Cardiac muscle cell (in vitro differentiated cells and primary cell): Measurements from ENCODE around the gene NEGR1. TPM values are rescaled to one million over a fixed set of nuclear protein-coding genes. Genes with fewer than 3 reads are reported as not detected.

Experiments used
- DNase-seq, 2 donors: peaks; one replicate each; pipeline versions ENCODE4 v3.0.0 to v3.0.0-alpha.2; 2010 to 2017; ENCODE audit warnings: low read depth in 1 of 2, low spot score in 1 of 2
- H3K27ac ChIP-seq: fragments of 200-600 bp; sonication (generic); 2 replicates; pipeline ENCODE4 v1.5.1; 2016
- H3K27me3 ChIP-seq: fragments of 200-600 bp; sonication (generic); 2 replicates; pipeline ENCODE4 v1.6.0; 2016; ENCODE audit warnings: control low read depth
- H3K36me3 ChIP-seq: fragments of 200-600 bp; sonication (generic); 2 replicates; pipeline ENCODE4 v1.5.1; 2016; ENCODE audit warnings: control low read depth
- H3K4me1 ChIP-seq: fragments of 200-600 bp; sonication (generic); 2 replicates; pipeline ENCODE4 v1.8.1; 2017; ENCODE audit warnings: low read depth, mild to moderate bottlenecking, mixed run types
- H3K4me3 ChIP-seq: fragments of 200-600 bp; sonication (generic); 2 replicates; pipeline ENCODE4 v1.5.1; 2016; ENCODE audit warnings: mild to moderate bottlenecking
- H3K9me3 ChIP-seq: fragments of 200-600 bp; sonication (generic); 2 replicates; pipeline ENCODE4 v1.5.1; 2017; ENCODE audit warnings: low read depth, mild to moderate bottlenecking, control low read depth
- polyA plus RNA-seq: library from polyadenylated mRNA; unstranded; fragments of >200 nt; fragmentation: Nextera tagmentation; extraction: Ambion mirVana; gene quantifications from 2 replicates; pipeline ENCODE4 v1.2.1, GENCODE V29; 2016
- total RNA-seq: library from RNA; depleted of rRNA; stranded (reverse); fragments of >200 nt; gene quantifications from 2 replicates; pipeline ENCODE4 v1.2.3, GENCODE V29; 2016
- TF ChIP-seq, protein P1 (sequence below): IDR thresholded peaks from 2 replicates; pipeline ENCODE4 v1.5.1; 2012; ENCODE audit warnings: low read depth, mild to moderate bottlenecking, low read length

NEGR1 gene
- total and polyA plus RNA-seq, 2 experiments from 2014 or later = 0.06 to 0.20 TPM

DNA sequence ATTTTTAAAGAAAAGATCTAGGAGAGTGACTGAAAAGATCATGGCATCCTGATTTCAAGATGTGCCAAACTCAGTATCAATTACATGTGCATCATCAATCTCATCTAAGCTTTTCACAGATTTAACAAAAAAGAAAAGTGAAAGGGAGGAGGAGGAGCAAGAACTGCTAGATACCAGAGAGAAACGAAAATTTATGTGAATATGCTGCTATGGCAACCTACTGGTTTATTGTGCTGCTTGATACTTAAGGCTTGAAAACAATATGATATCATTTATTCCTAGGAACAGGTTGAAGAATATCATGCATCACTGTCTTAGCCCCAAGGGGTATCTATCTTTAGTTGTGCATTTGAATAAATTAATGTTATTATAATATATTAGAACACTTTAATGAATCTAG, 683.0 kb downstream of the NEGR1 start:
- DNase-seq = no peak
- TF ChIP-seq, protein P1, sequence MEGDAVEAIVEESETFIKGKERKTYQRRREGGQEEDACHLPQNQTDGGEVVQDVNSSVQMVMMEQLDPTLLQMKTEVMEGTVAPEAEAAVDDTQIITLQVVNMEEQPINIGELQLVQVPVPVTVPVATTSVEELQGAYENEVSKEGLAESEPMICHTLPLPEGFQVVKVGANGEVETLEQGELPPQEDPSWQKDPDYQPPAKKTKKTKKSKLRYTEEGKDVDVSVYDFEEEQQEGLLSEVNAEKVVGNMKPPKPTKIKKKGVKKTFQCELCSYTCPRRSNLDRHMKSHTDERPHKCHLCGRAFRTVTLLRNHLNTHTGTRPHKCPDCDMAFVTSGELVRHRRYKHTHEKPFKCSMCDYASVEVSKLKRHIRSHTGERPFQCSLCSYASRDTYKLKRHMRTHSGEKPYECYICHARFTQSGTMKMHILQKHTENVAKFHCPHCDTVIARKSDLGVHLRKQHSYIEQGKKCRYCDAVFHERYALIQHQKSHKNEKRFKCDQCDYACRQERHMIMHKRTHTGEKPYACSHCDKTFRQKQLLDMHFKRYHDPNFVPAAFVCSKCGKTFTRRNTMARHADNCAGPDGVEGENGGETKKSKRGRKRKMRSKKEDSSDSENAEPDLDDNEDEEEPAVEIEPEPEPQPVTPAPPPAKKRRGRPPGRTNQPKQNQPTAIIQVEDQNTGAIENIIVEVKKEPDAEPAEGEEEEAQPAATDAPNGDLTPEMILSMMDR = no peak

DNA sequence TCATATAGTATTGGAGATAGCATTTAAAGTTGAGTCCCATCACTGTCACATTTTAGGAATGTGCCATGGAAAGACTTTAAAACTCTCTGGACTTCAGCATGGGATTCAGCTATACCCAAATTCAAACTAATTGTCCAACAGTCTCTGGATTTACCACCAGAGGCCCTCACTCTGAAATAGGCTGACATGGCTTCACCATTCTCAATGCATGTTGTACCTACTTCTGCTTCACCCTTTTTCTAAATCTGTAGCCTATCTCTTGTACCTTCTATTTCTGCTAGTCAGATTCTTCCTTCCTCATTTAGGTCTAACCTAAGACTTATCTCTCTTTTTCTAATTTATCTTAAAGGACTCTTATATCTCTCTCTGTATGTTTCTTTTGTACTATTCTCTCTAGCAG, 688.8 kb downstream of the NEGR1 start:
- H3K4me3 ChIP-seq = no peak overlapping the region
- no peaks in the 10 kb centered on the region for H3K27me3 ChIP-seq
- no peaks in the 10 kb centered on the region for H3K4me1 ChIP-seq
- H3K36me3 ChIP-seq = no peaks in the 10 kb centered on the region
- TF ChIP-seq, protein P1 = no peak
- peak in 1 of 2 donors; percentile 1 for DNase-seq
- no peaks in the 10 kb centered on the region for H3K9me3 ChIP-seq
- no peak overlapping the region for H3K27ac ChIP-seq

More for the DNA sequence above, 683.0 kb downstream of the NEGR1 start:
- no peaks in the 10 kb centered on the region for H3K27me3 ChIP-seq
- no peak overlapping the region for H3K27ac ChIP-seq
- H3K4me3 ChIP-seq = no peak overlapping the region
- no peaks in the 10 kb centered on the region for H3K36me3 ChIP-seq
- no peaks in the 10 kb centered on the region for H3K9me3 ChIP-seq
- H3K4me1 ChIP-seq = no peaks in the 10 kb centered on the region

DNA sequence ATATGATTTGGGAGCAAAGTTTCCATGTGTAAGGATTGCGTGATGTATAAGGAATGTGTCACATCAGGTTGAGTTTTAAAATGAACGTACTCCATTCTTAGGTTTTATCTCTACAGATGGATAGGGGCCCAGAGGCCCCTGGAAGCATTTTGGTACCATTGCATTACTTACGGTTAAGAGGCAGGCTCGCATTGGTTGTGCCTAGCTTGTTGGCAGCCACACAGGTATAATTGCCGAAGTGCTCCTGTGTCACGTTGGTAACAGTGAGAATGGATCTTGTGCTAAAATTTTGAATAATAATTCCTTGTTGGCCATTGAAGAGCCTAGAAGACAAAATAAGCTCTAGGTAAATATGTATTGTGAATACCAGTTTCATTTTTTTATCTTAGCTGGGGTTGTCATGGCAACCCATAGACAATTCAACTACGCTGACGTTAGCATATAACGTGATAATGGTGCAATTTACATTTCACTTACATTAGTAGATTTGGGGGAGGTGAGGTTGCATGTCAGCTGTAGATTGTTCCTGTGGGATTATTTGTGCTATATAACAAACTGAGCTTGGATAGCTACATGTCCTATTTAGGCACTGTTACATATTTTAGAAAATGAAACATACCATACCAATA, 689.6 kb downstream of the NEGR1 start:
- no peaks in the 10 kb centered on the region for H3K4me1 ChIP-seq
- peak in 1 of 2 donors; percentile 8 for DNase-seq
- no peaks in the 10 kb centered on the region for H3K9me3 ChIP-seq
- no peak overlapping the region for H3K27ac ChIP-seq
- TF ChIP-seq, protein P1 = no peak
- no peaks in the 10 kb centered on the region for H3K36me3 ChIP-seq
- H3K27me3 ChIP-seq = no peaks in the 10 kb centered on the region
- no peak overlapping the region for H3K4me3 ChIP-seq

DNA sequence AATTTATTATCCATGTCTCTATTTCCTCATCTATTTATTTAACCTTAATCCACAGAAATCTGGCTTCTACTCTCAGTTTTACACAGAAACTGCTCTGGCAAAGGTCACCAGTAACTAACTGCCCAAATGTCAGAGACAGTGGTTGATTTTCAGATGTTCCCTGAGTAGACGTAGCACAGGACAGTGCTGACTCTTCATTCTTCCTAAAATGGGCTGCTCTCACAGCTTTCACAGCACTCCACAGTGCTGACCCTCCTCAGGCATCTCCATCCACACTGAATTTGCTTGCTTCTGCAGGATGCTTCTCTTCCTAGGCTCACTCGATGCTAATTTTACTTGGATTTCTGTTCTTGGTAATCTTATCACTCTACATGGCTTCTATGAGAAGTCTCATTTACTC, 693.3 kb downstream of the NEGR1 start:
- H3K36me3 ChIP-seq = no peaks in the 10 kb centered on the region
- no peak overlapping the region for H3K4me3 ChIP-seq
- H3K27me3 ChIP-seq = no peaks in the 10 kb centered on the region
- TF ChIP-seq, protein P1 = no peak
- no peak for DNase-seq
- H3K4me1 ChIP-seq = no peaks in the 10 kb centered on the region
- H3K27ac ChIP-seq = no peak overlapping the region
- H3K9me3 ChIP-seq = no peaks in the 10 kb centered on the region

DNA sequence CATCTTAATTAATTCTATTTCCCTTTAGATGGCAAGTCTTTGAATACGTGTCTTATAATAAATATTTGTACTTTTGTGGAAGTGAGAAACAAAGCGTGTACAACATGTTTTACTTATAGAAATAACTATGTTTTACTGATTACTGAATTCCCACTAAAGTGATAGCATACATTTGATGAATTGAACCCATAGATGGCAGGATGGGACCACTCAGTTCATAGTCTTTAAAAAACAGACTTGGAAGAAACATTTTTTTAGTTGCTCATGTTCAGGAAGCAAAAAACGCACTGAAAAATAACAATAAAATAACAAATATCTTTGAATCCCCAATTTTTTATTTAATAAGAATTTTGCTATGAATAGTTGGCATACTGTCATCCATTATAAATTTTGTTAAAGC, 694.4 kb downstream of the NEGR1 start:
- Histone ChIP-seq H3K9me3 (no peaks in the 10 kb centered on the region), H3K4me1 (no peaks in the 10 kb centered on the region), H3K4me3 (no peak overlapping the region), H3K36me3 (no peaks in the 10 kb centered on the region), H3K27ac (no peak overlapping the region), H3K27me3 (no peaks in the 10 kb centered on the region)
- peak; percentile 25 to 43 for DNase-seq
- TF ChIP-seq, protein P1 = peak; percentile 11

DNA sequence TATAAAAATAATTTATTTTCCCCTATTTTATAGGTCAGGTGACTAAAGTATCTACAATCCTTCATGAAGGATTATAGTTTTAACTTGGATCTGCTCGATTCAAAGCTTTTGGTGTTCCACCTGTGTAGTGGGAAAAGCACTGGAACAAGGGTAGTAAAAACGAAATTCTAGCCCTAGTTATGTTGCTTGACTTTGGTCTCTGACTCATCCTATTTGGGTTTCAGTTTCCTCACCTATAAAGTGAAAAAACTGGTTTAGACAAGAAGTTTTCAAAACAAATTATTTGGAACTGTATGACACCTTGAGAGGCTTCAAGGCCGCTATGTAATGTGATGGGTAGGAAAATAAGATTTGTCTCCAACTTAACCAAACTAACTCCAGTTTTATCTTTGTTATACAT, 696.3 kb downstream of the NEGR1 start:
- TF ChIP-seq, protein P1 = no peak
- DNase-seq = no peak
- no peaks in the 10 kb centered on the region for H3K36me3 ChIP-seq

More for the DNA sequence above, 696.3 kb downstream of the NEGR1 start:
- Histone ChIP-seq H3K4me3 (no peak overlapping the region), H3K27me3 (no peaks in the 10 kb centered on the region), H3K4me1 (no peaks in the 10 kb centered on the region), H3K9me3 (no peaks in the 10 kb centered on the region), H3K27ac (no peak overlapping the region)
